ENCODE results near the gene ZNF536. TPM values are rescaled to one million over a fixed set of nuclear protein-coding genes. Genes with fewer than 3 reads are reported as not detected.

Gene ZNF536
- total and polyA plus RNA-seq, 2 of the 13 experiments (the other 11 are each of a cell fraction or from before 2014, with no cell fraction given) = not detected

DNA sequence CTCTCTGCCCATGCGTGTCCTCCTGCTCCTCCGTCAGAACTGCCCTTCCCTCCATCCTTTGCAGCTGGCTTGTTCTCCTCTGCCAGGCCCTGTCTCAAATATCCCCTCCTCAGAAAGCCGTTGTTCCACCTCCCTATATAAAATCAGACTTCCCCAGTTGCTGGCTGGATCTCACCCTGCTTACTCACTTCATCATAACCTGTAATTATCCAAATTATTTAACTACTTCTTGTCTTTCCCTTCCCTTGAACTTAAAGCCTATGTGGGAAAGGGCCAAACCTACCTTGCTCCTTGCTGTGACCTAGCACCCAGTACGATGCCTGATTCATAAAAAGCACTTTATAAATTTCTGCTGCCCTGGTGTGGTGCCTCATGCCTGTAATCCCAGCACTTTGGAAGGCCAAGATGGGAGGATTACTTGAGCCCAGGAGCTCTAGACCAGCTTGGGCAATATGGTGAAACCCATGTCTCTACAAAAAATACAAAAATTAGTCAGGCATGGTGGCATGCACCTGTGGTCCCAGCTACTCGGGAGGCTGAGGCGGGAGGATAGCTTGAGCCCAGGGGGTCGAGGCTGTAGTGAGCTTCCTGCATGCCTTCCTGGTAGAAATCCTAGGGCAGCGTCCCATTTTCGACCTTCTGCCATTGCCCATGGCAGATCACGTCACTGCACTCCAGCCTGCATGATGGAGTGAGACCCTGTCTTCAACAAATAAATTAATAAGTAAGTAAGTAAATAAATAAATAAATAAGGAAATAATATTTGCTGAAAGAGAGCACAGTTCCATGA lies 39.5 kb upstream of the ZNF536 start:
- in situ Hi-C loops (cut with HindIII; ENCODE audit: extremely low pct_ligation_motif_present, low pct_unique_long_range_greater_than_20kb) = no loop called here
- ATAC-seq (no peak), FAIRE-seq (no peak), DNase-seq (ENCODE audit: low spot score) (no peak)
- Histone ChIP-seq H4K20me1 (ENCODE audit: insufficient read depth, low read length) (no peaks in the 10 kb centered on the region), H3K79me2 (ENCODE audit: insufficient read depth, low read length) (no peaks in the 10 kb centered on the region), H3K36me3 (replicated peaks in 1 of 2; ENCODE audit: control insufficient read depth in 1 of 2, insufficient read depth in 2 of 2, low read length in 2 of 2) (no peaks in the 10 kb centered on the region), H3K27ac (ENCODE audit: extremely low read length, insufficient read depth, low read length) (no peak overlapping the region), H3K27me3 (ENCODE audit: control insufficient read depth in 1 of 2, insufficient read depth in 2 of 2, low read length in 2 of 2) (peaks cover 1 to 13% of the 10 kb centered on the region in 2 experiments; a peak in 3 of 5 replicates), H3K4me2 (ENCODE audit: low read depth, low read length) (no peak overlapping the region), H3K4me1 (ENCODE audit: insufficient read depth, low read length) (no peaks in the 10 kb centered on the region), H3K9me3 (ENCODE audit: low read length) (no peaks in the 10 kb centered on the region), H3K4me3 (replicated peaks in 1 of 3; ENCODE audit: insufficient read depth in 1 of 3, low read depth in 2 of 3, low read length in 3 of 3) (no peak overlapping the region), H3K9ac (ENCODE audit: insufficient read depth, low read depth, low read length) (no peak overlapping the region), H2AFZ (ENCODE audit: low read length) (no peak overlapping the region)
- TF ChIP-seq, protein P1, sequence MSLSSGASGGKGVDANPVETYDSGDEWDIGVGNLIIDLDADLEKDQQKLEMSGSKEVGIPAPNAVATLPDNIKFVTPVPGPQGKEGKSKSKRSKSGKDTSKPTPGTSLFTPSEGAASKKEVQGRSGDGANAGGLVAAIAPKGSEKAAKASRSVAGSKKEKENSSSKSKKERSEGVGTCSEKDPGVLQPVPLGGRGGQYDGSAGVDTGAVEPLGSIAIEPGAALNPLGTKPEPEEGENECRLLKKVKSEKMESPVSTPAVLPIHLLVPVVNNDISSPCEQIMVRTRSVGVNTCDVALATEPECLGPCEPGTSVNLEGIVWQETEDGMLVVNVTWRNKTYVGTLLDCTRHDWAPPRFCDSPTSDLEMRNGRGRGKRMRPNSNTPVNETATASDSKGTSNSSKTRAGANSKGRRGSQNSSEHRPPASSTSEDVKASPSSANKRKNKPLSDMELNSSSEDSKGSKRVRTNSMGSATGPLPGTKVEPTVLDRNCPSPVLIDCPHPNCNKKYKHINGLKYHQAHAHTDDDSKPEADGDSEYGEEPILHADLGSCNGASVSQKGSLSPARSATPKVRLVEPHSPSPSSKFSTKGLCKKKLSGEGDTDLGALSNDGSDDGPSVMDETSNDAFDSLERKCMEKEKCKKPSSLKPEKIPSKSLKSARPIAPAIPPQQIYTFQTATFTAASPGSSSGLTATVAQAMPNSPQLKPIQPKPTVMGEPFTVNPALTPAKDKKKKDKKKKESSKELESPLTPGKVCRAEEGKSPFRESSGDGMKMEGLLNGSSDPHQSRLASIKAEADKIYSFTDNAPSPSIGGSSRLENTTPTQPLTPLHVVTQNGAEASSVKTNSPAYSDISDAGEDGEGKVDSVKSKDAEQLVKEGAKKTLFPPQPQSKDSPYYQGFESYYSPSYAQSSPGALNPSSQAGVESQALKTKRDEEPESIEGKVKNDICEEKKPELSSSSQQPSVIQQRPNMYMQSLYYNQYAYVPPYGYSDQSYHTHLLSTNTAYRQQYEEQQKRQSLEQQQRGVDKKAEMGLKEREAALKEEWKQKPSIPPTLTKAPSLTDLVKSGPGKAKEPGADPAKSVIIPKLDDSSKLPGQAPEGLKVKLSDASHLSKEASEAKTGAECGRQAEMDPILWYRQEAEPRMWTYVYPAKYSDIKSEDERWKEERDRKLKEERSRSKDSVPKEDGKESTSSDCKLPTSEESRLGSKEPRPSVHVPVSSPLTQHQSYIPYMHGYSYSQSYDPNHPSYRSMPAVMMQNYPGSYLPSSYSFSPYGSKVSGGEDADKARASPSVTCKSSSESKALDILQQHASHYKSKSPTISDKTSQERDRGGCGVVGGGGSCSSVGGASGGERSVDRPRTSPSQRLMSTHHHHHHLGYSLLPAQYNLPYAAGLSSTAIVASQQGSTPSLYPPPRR (CRISPR knock-in tag; IDR thresholded peaks at IDR 0.05; ENCODE audit: borderline replicate concordance) = no peak
- no peak for TF ChIP-seq ZNF850 (CRISPR knock-in tag; conservative IDR thresholded peaks at IDR 0.05)
- TF ChIP-seq KLF15 (CRISPR knock-in tag; IDR thresholded peaks at IDR 0.05; ENCODE audit: borderline replicate concordance) = no peak
- no peak for TF ChIP-seq TOPORS (CRISPR knock-in tag; IDR thresholded peaks at IDR 0.05)
- no peak for TF ChIP-seq SUZ12 (IDR thresholded peaks at IDR 0.05; ENCODE audit: low read depth, low read length)
- TF ChIP-seq, protein P2, sequence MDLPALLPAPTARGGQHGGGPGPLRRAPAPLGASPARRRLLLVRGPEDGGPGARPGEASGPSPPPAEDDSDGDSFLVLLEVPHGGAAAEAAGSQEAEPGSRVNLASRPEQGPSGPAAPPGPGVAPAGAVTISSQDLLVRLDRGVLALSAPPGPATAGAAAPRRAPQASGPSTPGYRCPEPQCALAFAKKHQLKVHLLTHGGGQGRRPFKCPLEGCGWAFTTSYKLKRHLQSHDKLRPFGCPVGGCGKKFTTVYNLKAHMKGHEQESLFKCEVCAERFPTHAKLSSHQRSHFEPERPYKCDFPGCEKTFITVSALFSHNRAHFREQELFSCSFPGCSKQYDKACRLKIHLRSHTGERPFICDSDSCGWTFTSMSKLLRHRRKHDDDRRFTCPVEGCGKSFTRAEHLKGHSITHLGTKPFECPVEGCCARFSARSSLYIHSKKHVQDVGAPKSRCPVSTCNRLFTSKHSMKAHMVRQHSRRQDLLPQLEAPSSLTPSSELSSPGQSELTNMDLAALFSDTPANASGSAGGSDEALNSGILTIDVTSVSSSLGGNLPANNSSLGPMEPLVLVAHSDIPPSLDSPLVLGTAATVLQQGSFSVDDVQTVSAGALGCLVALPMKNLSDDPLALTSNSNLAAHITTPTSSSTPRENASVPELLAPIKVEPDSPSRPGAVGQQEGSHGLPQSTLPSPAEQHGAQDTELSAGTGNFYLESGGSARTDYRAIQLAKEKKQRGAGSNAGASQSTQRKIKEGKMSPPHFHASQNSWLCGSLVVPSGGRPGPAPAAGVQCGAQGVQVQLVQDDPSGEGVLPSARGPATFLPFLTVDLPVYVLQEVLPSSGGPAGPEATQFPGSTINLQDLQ (CRISPR knock-in tag; IDR thresholded peaks at IDR 0.05) = no peak
- TF ChIP-seq, protein P3, sequence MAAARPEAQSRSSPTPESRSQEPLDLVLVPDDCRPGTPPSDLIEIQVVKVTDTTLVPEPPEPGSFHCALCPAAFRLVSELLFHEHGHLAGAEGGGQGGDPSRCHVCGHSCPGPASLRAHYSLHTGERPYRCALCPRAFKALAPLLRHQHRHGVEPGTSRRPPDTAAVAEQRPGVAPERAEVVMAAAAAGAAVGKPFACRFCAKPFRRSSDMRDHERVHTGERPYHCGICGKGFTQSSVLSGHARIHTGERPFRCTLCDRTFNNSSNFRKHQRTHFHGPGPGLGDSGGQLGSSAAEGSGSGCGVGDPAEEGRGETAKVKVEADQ (CRISPR knock-in tag; IDR thresholded peaks at IDR 0.05; ENCODE audit: borderline replicate concordance) = no peak
- no peak for TF ChIP-seq ZNF564 (CRISPR knock-in tag; IDR thresholded peaks at IDR 0.05)
- no peak for TF ChIP-seq EHMT2 (IDR thresholded peaks at IDR 0.05; ENCODE audit: borderline replicate concordance, low read depth, low read length)
- TF ChIP-seq NCOA2 (CRISPR knock-in tag; IDR thresholded peaks at IDR 0.05) = no peak
- no peak for TF ChIP-seq ZNF841 (CRISPR knock-in tag; IDR thresholded peaks at IDR 0.05; ENCODE audit: borderline replicate concordance)
- no peak for TF ChIP-seq HOXA7 (CRISPR knock-in tag; IDR thresholded peaks at IDR 0.05)
- TF ChIP-seq, protein P4, sequence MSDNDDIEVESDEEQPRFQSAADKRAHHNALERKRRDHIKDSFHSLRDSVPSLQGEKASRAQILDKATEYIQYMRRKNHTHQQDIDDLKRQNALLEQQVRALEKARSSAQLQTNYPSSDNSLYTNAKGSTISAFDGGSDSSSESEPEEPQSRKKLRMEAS (IDR thresholded peaks at IDR 0.05) = no peak
- no peak for TF ChIP-seq ELF4 (CRISPR knock-in tag; IDR thresholded peaks at IDR 0.05; ENCODE audit: borderline replicate concordance)
- TF ChIP-seq SKI (IDR thresholded peaks at IDR 0.05; ENCODE audit: partially characterized antibody) = no peak
- no peak for TF ChIP-seq ZNF615 (CRISPR knock-in tag; IDR thresholded peaks at IDR 0.05; ENCODE audit: borderline replicate concordance)
- BruUV-seq (replicated peaks) = no TSS peak
- ChIA-PET CTCF (ENCODE audit: low intra/inter-chr PET ratio, low total read pairs) (no interaction called here), POLR2A (no interaction called here)
- WGBS (ENCODE audit: low lambda C conversion rate) = 36% methylated on average over 10 of the region's 10 CpGs
- intact Hi-C loops (cut with micrococcal nuclease; ENCODE audit: unreplicated experiment) = no loop called here
